GM06990 (cell line): ENCODE measurements around the gene C4orf50.
"Not testable (repeated sequence)": the region's sequence is repeated elsewhere in the genome, so short reads cannot be mapped to it uniquely, and the experiment has no call there.

ENCODE experiments used
- DNase-seq: peaks from one replicate; pipeline ENCODE4 v3.0.0-alpha.2; 2011; ENCODE audit not compliant: insufficient read length; ENCODE audit errors: extremely low read depth
- H3K27me3 ChIP-seq: replicated peaks from 2 replicates; pipeline ENCODE4 v1.6.0; 2011; ENCODE audit warnings: low read length; ENCODE audit not compliant: control insufficient read depth, insufficient read depth
- H3K36me3 ChIP-seq: 2 replicates; pipeline ENCODE4 v1.5.1; 2011; ENCODE audit warnings: low read length; ENCODE audit not compliant: control insufficient read depth, insufficient read depth
- H3K4me3 ChIP-seq: replicated peaks from 2 replicates; pipeline ENCODE4 v1.5.1; 2011; ENCODE audit warnings: low read depth, mild to moderate bottlenecking, control low read depth, low read length
- CTCF ChIP-seq: IDR thresholded peaks from 2 replicates; pipeline ENCODE4 v1.5.1; 2011; ENCODE audit warnings: low read length, control low read depth, mild to moderate bottlenecking, inconsistent platforms; ENCODE audit not compliant: insufficient read depth, poor library complexity, severe bottlenecking

C4orf50 gene

GRCh38 chr4:5952975-5953951 lies 65.0 kb downstream of the C4orf50 start:
- DNase-seq = no peak
- peaks cover 2% of the 10 kb centered on the region; the same call in 1 of the 2 replicates for H3K27me3 ChIP-seq
- no peaks in the 10 kb centered on the region for H3K36me3 ChIP-seq
- TF ChIP-seq CTCF = no peak
- no peak overlapping the region for H3K4me3 ChIP-seq

GRCh38 chr4:5952286-5952974 lies 65.8 kb downstream of the C4orf50 start:
- no peak for TF ChIP-seq CTCF
- no peak for DNase-seq
- Histone ChIP-seq H3K4me3 (no peak overlapping the region), H3K27me3 (no peaks in the 10 kb centered on the region), H3K36me3 (no peaks in the 10 kb centered on the region)

- H3K4me3 ChIP-seq, H3K36me3 ChIP-seq, DNase-seq, H3K27me3 ChIP-seq: not testable (repeated sequence)
Observed at GRCh38 chr4:5946653-5947052, 71.6 kb downstream of the C4orf50 start.

GRCh38 chr4:5945936-5946335 lies 72.3 kb downstream of the C4orf50 start:
- DNase-seq = no peak
- no peaks in the 10 kb centered on the region for H3K27me3 ChIP-seq
- TF ChIP-seq CTCF = no peak
- no peaks in the 10 kb centered on the region for H3K36me3 ChIP-seq
- H3K4me3 ChIP-seq = no peak overlapping the region

GRCh38 chr4:5945171-5945570 lies 73.1 kb downstream of the C4orf50 start:
- H3K27me3 ChIP-seq = no peaks in the 10 kb centered on the region
- no peak for DNase-seq
- TF ChIP-seq CTCF = no peak
- no peak overlapping the region for H3K4me3 ChIP-seq
- no peaks in the 10 kb centered on the region for H3K36me3 ChIP-seq

GRCh38 chr4:5943561-5943960 lies 74.7 kb downstream of the C4orf50 start:
- H3K36me3 ChIP-seq = no peaks in the 10 kb centered on the region
- no peak overlapping the region for H3K4me3 ChIP-seq
- no peak for TF ChIP-seq CTCF
- no peaks in the 10 kb centered on the region; the same call in 1 of the 2 replicates for H3K27me3 ChIP-seq
- no peak for DNase-seq
